GM18951 (cell line): Measurements from ENCODE around the gene SAMD11.

Source experiments
- POLR2A ChIP-seq: IDR thresholded peaks from 4 replicates; pipeline ENCODE4 v1.6.1; 2011; ENCODE audit warnings: mild to moderate bottlenecking; ENCODE audit not compliant: insufficient read length, insufficient read depth; ENCODE audit errors: extremely low read depth
- in situ Hi-C: fragments of 300-500 bp; cut with MboI; formaldehyde crosslinking; loops from one replicate; pipeline ENCODE4 v1.12.0; 2022; ENCODE audit warnings: low sequenced_read_pairs, mixed read lengths, inconsistent platforms; ENCODE audit not compliant: unreplicated experiment

The SAMD11 gene

DNA sequence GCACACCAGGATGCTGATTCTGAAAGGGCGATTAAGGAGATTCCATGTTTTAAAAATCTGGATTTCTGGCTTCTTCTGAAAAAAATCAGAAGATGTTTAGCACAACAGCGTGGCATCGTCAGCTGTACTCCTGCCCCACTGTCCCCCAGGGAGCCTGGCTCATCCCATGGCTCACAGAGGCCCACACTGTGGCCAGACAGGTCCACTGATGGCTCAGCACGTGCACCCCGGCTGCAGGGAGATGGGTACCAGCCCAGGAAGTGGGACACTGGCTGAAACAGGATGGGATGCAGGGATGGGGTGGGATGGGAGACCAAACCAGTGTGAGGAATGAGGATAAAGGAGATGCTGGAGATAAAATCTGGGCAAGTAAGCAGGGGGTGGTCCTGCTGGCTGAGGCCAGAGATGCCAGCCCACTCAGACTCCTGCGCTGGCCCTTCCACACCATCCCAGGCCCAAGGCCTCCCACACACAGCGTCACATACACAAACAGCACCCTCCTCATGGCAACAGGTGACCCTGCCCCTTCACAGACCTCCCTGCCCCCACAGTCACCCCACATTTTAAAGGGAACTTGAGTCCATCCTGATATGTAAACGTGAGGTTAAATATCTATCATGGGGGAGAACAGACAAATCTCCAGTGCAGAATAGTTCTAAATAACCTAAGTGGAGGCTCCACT lies 23.9 kb upstream of the SAMD11 start:
- TF ChIP-seq POLR2A: no peak
- in situ Hi-C loops: no loop called here

DNA sequence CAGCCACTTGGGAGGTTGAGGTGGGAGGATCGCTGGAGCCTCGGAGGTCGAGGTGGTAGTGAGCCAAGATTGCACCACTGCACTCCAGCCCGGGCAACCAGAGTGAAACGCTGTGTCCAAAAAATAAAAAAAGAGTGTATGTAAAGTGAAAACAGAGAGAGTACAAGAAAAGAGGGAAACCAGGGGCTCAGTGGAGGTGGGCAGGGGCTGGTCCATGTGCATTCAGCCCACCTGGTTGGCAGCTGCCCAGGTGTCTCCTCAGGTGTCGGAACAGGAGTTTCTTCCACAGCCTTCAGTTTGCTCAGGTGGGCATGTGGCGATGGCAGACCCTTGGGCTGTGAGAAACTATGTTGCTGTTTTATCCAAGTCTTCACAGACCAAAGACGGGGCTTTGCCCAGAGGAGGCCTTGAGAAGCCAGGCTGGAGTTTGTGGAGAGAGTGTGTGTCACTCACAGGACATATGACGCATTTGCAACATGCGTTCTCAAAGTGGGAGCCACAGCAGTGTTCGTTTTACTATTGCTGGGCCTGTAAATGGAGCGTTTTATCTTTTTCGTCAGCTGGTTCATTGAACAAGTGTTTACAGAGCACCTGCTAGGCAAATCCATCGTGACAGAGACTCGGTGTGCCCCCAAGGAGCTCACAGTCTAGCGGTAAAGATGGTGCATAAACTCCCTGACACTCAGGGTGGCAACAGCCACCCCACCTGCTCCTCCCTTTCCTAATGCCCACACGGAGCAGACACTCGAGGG lies 22.4 kb upstream of the SAMD11 start:
- in situ Hi-C loops: no loop called here
- TF ChIP-seq POLR2A: no peak

- TF ChIP-seq POLR2A: no peak
- in situ Hi-C loops: no loop called here
Measured at GRCh38 chr1:902802-903201, 20.9 kb upstream of the SAMD11 start.

GRCh38 chr1:903305-903704 lies 20.4 kb upstream of the SAMD11 start:
- in situ Hi-C loops: no loop called here
- no peak for TF ChIP-seq POLR2A

DNA sequence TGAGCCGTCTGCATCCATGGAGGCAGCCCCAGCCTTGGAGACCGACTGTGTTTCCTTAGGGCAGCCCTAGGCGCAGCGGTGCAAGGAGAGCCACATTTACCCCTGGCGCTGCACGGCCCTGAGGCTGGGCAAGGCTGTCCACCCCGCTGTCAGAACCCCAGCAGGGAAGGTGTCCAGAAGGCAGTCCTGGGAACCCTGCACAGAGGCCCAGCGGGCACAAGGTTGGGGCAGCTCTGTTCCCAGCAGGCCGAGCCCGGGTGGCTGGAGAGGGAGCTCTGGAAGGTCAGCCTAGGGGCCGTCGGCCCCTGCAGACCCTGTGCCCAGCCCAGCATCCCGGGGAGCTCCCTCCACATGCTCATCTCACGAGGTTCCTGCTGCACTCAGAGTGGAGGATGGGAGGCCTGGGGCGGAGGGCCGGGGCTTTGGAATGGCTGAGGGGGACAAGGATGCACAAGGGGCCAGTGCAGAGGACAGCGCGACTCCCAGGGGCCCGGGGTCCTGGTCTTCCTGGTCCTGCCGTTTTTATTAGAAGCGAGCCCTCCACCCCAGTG lies 19.9 kb upstream of the SAMD11 start:
- in situ Hi-C loops: no loop called here
- no peak for TF ChIP-seq POLR2A

GRCh38 chr1:904310-904950 lies 19.3 kb upstream of the SAMD11 start:
- TF ChIP-seq POLR2A: peak; percentile 34
- in situ Hi-C loops: no loop called here

DNA sequence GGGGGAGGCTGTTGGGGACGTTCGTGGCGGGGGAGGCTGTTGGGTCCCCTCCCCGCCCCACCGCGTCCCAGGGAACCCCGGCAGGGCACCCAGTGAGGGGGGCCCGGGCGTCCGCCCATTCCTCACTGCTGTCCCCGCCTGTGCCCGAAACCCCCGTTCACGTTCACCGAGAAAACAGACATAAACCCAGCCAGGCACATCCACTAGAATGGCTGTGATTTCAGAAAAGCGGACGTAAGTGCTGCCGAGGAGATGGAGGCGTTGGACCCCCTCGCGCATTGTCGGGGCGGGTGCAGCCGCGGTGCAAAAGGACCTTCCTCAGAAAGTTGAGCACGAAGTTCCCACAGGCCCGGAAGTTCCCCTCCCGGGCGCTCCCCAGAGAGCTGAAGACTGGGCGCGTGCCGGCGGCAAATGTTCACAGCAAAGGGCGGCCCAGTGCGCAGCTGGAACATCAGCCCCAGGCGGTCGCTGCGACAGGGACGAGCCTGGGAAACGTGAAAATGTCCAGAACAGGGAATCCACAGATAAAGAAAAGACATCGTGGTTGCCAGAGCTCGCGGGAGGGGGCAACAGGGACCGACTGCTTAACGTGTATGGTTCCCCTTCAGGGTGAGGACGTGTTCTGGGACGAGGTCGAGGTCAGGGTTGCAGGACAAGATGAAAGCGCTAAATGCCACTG lies 18.5 kb upstream of the SAMD11 start:
- in situ Hi-C loops: no loop called here
- TF ChIP-seq POLR2A: peak; percentile 32

GRCh38 chr1:905811-906599 lies 17.7 kb upstream of the SAMD11 start:
- no peak for TF ChIP-seq POLR2A
- in situ Hi-C loops: no loop called here

DNA sequence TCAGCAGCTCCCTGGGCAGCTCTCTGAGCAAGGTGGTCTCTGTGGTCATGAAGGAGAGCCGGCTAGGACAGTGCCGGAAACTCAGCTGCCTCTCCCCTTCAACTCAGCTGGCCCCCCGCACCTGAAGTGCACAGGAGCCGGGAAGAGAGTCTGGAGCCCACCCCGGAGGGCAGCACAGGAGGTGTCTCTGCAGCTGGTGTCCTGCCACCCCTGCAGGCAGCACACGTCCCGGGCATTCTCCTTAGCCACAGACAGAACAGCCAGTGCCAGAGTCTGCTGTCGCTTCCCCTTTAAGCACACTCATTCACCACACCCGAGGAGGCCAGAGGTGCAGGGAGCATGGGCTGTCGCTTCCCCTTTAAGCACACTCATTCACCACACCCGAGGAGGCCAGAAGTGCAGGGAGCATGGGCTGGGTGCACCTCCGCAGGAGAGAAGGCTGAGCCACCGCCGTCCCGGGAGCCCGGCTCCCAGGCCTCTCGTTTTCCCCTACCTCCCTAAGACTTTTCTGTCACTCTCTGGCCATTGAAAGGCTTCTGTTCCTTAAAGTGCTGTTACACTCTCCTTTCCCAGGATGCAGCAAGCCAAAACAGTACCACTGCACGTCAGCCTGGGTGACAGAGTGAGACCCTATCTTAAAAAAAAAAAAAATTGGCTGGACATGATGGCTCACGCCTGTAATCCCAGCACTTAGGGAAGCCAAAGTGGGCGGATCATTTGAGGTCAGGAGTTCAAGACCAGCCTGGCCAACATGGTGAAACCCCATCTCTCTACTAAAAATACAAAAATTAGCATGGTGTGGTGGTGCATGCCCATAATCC lies 16.9 kb upstream of the SAMD11 start:
- TF ChIP-seq POLR2A: no peak
- in situ Hi-C loops: no loop called here

DNA sequence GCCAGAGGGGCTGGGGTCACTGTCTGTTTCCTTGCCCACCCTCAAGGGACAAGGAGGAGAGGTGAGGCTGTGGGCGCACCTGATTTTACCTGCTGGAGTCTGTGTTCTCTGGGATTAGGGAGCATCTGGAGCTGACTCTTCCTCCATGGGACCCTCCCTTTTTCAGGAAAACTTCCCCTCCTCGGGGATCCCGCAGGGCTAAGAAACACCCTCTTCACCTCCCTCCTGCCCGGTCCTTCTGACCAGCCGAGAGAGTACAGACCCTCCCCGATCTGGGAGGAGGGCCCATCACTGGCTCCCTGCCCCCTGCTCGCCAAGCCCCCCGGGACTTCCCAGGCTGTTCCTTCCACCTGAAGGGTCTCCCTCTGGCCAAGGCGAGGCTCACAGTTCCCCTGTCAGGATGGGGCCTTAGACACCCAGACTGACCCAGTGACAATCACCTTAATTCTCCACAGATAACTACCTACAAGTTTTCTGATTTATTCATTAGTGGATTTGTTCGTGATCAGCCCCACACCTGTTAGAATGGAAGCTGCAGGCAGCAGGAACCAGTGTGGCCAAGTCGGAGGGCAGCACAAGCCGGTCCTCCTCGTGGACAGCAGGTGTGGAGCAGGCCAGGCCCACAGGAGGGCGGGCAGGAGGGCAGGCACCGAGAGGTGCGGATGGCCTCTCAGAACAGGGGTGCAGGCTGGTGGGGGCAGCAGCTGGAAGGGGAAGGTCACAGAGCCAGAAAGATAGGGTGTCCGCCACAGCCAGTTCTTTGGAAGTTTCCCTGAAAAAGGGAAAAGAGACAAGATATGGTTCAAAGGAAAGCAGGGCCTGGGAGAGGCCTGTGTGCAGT lies 15.9 kb upstream of the SAMD11 start:
- TF ChIP-seq POLR2A: no peak
- in situ Hi-C loops: no loop called here

DNA sequence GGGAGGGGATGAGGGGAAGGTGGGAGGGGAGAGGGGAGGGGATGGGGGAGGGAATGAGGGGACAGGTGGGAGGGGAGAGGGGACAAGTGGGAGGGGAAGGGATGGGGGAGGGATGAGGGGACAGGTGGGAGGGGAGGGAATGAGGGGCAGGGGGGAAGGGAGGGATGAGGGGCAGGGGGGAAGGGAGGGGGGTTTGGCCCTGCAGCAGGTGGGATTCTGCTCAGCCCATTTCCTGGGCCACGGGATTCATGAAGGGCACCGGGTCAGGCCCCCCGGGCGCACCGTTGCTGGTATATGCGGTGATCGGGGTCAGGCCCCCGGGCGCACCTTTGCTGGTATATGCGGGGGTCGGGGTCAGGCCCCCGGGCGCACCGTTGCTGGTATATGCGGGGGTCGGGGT lies 15.1 kb upstream of the SAMD11 start:
- in situ Hi-C loops: no loop called here
- no peak for TF ChIP-seq POLR2A

DNA sequence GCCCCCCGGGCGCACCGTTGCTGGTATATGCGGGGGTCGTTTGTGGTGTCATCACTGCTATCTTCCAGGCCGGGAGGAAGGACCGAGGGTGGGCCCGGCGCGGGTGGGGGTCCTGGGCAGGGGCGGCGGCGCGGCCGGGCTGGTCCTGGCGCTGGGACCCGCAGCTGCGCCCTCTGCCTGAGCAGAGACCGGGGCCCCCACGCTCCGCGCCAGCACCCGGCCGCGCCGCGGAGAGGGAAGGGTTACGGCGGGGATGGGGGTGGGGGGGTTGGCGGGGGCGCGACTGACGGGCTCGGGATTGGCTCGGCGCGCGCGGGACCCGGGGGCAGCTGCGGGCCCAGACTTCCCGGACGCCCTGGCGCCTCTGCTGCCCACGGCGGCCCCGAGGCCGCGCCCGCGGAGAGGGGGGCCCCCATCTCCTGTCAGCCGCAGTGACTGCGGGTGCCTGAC lies 13.8 kb upstream of the SAMD11 start:
- no peak for TF ChIP-seq POLR2A
- in situ Hi-C loops: no loop called here
